ENCODE results near the gene FRRS1L.

Gene FRRS1L
- total RNA-seq: 0 to 0.10 (median 0) reads per million in 9 experiments

GRCh38 chr9:109166771-109167601 lies at the start of gene FRRS1L:
Gene FRRS1L (minus strand): TSS chr9:109167249. CDS start chr9:109167138, 111 bp downstream.
- DNase-seq (no peak), ATAC-seq (replicated peaks) (no peak)
- Mint-ChIP-seq H3K27me3 (peaks cover 67 to 88% of the 10 kb centered on the region in 2 donors), H3K4me1 (ENCODE audit: low read depth in 2 of 2) (peaks cover 0 to 3% of the 10 kb centered on the region in 2 donors), H3K4me3 (peak within 1 kb of the TSS in 1 of 2 donors; percentile 41), H3K27ac (no peak within 1 kb of the TSS), H3K36me3 (ENCODE audit: insufficient read depth) (no peaks in the 10 kb centered on the region), H3K9me3 (no peaks in the 10 kb centered on the region)

- no peak overlapping the region for H3K4me3 Mint-ChIP-seq
- H3K36me3 Mint-ChIP-seq (ENCODE audit: insufficient read depth): no peaks in the 10 kb centered on the region
- H3K4me1 Mint-ChIP-seq (ENCODE audit: low read depth in 2 of 2): no peaks in the 10 kb centered on the region
- ATAC-seq (replicated peaks) (no peak), DNase-seq (no peak)
- H3K27ac Mint-ChIP-seq: no peak overlapping the region
- H3K27me3 Mint-ChIP-seq: peaks cover 28 to 31% of the 10 kb centered on the region in 2 donors
- no peaks in the 10 kb centered on the region for H3K9me3 Mint-ChIP-seq
These were observed 47.4 kb upstream of the FRRS1L start for GRCh38 chr9:109214414-109214813.

DNA sequence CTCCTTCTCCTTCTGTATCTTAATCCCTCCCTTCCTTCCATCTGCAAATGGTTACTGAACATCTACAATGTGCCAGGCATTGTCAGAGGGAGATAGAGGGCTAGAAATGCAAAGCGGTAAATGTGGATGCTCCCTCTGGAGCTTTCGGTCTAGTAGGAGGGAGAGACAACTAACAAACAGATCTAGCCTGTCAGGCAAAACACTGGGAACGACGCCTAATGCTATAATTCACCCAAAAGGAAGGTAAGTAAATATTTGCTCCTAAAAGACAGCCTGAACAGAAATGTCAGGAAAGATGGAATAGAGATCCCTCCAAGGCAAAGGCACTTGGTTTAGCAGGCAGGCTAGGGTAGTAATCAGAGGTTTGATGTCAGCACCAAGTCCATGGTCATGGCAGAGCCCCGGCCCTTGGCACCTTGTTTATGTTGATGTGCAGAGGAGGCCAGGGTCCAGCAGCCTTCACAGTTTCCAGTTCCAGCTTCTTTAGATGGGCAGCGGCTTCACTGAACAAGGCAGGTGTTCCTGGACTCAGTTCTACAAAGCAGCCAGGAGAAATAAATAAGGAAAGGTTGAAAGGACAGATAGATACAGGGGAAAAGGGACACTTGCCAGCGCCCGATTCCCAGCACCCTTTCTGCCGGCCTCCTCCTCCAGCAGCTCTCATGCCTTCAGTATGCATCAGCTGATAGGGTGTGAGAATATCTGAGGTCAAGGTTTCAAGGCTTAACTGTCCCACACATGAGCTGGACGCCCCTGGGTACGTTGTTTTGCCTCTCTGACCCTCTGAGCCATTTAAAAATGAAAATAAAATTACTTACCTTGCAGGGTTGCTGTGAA lies 46.5 kb upstream of the FRRS1L start:
- Mint-ChIP-seq H3K4me3 (no peak overlapping the region), H3K9me3 (no peaks in the 10 kb centered on the region), H3K27ac (no peak overlapping the region), H3K36me3 (ENCODE audit: insufficient read depth) (no peaks in the 10 kb centered on the region), H3K4me1 (ENCODE audit: low read depth in 2 of 2) (no peaks in the 10 kb centered on the region), H3K27me3 (peaks cover 26 to 32% of the 10 kb centered on the region in 2 donors)
- DNase-seq (no peak), ATAC-seq (replicated peaks) (no peak)

DNA sequence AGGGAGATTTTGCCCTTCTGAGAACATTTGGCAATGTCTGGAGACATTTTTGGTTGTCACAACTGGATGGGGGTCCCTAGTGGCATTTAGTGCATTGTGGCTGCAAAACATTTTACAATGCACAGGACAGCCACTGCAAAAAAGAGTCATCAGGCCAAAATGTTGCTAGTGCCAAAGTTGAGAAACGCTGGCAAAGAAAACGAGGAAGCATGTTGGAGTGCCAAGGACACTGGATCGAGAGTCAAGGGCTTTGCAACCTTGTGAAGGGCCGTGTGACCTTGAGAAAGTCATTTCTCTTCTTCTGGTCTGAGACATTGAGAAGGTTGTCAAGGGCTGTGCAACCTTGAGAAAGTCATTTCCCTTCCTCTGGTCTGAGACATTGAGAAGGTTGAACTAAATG lies 45.7 kb upstream of the FRRS1L start:
- H3K27me3 Mint-ChIP-seq: peaks cover 24 to 29% of the 10 kb centered on the region in 2 donors
- H3K9me3 Mint-ChIP-seq: no peaks in the 10 kb centered on the region
- H3K36me3 Mint-ChIP-seq (ENCODE audit: insufficient read depth): no peaks in the 10 kb centered on the region
- DNase-seq (no peak), ATAC-seq (replicated peaks) (no peak)
- H3K27ac Mint-ChIP-seq: no peak overlapping the region
- no peak overlapping the region for H3K4me3 Mint-ChIP-seq
- H3K4me1 Mint-ChIP-seq (ENCODE audit: low read depth in 2 of 2): no peaks in the 10 kb centered on the region

DNA sequence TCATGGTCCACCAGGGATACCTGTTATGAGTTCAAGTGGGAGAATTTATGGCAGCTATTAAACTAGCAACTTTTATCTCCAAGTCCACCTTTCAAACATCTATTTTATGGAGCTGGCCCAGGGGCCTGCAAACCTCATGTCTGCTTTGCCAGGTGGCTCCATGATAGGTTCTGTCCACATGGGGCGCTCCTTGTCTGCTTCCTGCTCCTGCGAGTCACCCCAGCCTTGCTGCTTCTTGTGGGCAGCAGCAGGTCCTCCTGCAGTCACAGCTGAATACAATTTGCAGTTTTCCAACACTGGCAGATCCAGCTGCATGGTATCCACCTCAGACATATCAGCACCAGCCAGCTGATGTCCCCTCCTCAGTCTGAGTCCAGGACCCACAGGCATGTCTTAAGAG lies 39.6 kb upstream of the FRRS1L start:
- H3K4me1 Mint-ChIP-seq (ENCODE audit: low read depth in 2 of 2): no peaks in the 10 kb centered on the region
- no peak overlapping the region for H3K27ac Mint-ChIP-seq
- no peak for ATAC-seq (replicated peaks)
- DNase-seq: no peak
- peaks cover 3% of the 10 kb centered on the region for H3K36me3 Mint-ChIP-seq (ENCODE audit: insufficient read depth)
- H3K4me3 Mint-ChIP-seq: no peak overlapping the region
- no peaks in the 10 kb centered on the region for H3K9me3 Mint-ChIP-seq
- peaks cover 27 to 29% of the 10 kb centered on the region in 2 donors for H3K27me3 Mint-ChIP-seq

GRCh38 chr9:109205526-109205925 lies 38.5 kb upstream of the FRRS1L start:
- H3K36me3 Mint-ChIP-seq (ENCODE audit: insufficient read depth): peaks cover 3% of the 10 kb centered on the region
- no peak overlapping the region for H3K27ac Mint-ChIP-seq
- H3K4me1 Mint-ChIP-seq (ENCODE audit: low read depth in 2 of 2): no peaks in the 10 kb centered on the region
- H3K27me3 Mint-ChIP-seq: peaks cover 28 to 34% of the 10 kb centered on the region in 2 donors
- ATAC-seq (replicated peaks): no peak
- H3K9me3 Mint-ChIP-seq: no peaks in the 10 kb centered on the region
- H3K4me3 Mint-ChIP-seq: no peak overlapping the region
- DNase-seq: no peak

DNA sequence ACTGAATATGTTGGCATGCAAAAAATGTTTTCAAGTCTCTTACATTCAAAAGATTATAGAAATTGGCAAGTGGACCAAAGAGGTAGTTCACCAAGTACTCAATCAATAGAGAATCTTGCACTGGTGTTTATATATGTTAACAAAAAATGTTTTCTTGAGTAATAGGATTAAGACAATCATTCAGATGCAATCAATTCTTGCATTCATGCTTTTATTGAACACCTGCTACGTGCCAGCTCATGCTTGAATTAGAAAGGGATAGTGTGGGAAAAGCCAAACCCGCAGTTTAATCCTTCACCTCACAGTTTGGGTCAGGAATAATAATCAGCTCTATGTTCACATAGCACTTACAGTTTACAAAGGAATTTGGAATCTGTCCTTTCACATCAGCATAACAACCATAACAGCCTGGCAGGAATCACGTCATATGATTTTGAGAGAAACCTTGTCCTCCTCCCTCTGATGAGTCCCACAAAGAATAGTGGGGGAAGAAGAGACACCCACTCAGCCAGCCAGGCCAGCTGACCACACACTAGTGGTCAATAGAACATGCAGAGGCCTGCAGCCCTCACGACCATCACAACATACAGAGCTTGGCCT lies 36.8 kb upstream of the FRRS1L start:
- ATAC-seq (replicated peaks) (no peak), DNase-seq (no peak)
- Mint-ChIP-seq H3K9me3 (no peaks in the 10 kb centered on the region), H3K4me3 (no peak overlapping the region), H3K27me3 (peaks cover 28 to 38% of the 10 kb centered on the region in 2 donors), H3K36me3 (ENCODE audit: insufficient read depth) (peaks cover 3% of the 10 kb centered on the region), H3K27ac (no peak overlapping the region), H3K4me1 (ENCODE audit: low read depth in 2 of 2) (no peaks in the 10 kb centered on the region)

- no peaks in the 10 kb centered on the region for H3K4me1 Mint-ChIP-seq (ENCODE audit: low read depth in 2 of 2)
- H3K36me3 Mint-ChIP-seq (ENCODE audit: insufficient read depth): no peaks in the 10 kb centered on the region
- H3K27ac Mint-ChIP-seq: no peak overlapping the region
- DNase-seq: no peak
- peaks cover 16 to 21% of the 10 kb centered on the region in 2 donors for H3K27me3 Mint-ChIP-seq
- H3K9me3 Mint-ChIP-seq: no peaks in the 10 kb centered on the region
- no peak overlapping the region for H3K4me3 Mint-ChIP-seq
- ATAC-seq (replicated peaks): no peak
These were observed 32.6 kb upstream of the FRRS1L start for GRCh38 chr9:109199676-109200075.

DNA sequence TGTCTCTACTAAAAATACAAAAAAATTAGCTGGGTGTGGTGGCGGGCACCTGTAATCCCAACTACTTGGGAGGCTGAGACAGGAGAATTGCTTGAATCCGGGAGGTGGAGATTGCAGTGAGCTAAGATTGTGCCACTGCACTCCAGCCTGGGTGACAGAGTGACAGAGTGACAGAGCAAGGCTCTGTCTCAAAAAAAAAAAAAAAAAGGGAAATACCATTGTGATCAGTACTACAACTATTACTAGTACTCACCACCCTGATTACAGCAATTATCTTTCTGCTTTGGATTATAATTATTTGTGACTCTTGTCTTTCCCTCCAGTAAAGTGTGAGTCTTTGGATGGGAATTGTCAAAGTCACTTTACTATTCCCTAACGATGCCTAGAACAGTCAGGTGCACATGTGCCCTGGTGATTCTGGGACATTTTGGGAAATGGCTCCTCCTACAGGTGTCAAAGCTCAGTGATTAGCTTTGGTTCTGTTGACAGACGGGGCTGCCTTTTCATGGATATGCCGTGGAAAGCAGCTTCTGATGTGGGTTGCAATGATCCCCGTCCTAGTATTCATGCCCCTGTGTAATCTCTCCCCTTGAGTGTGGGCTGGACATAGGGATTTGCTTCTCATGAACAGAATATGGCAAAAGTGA lies 31.8 kb upstream of the FRRS1L start:
- no peaks in the 10 kb centered on the region for H3K36me3 Mint-ChIP-seq (ENCODE audit: insufficient read depth)
- H3K27me3 Mint-ChIP-seq: peaks cover 16 to 21% of the 10 kb centered on the region in 2 donors
- H3K9me3 Mint-ChIP-seq: no peaks in the 10 kb centered on the region
- ATAC-seq (replicated peaks) (no peak), DNase-seq (no peak)
- H3K4me3 Mint-ChIP-seq: no peak overlapping the region
- H3K27ac Mint-ChIP-seq: no peak overlapping the region
- no peaks in the 10 kb centered on the region for H3K4me1 Mint-ChIP-seq (ENCODE audit: low read depth in 2 of 2)

DNA sequence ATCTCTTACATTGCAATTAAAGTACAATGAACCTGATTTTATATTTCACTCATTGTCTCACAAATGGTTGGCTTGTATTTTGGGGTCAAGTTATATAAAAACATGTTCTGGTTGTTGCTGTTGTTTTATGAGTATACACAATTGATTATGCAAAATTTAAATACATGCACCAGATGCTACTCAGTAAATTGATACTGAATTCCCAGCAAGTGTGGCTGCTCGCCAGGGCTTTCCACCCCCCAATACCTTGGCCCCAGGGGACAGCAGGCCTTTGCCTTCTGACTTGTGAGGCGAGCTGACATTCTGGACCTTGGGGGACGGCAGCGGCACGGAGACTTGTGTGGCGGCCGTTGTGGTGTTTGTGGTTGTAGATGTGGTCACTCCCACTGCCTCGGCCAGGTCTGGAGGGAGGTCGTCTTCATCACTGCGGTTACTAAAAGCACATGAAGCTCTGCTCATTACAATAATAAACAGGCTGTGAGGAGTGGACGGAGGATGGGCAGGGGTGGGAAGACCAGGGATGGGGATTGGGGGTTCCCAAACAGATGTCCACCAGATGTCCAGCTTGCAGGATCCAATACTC lies 27.0 kb upstream of the FRRS1L start:
- ATAC-seq (replicated peaks) (no peak), DNase-seq (no peak)
- no peak overlapping the region for H3K4me3 Mint-ChIP-seq
- H3K27me3 Mint-ChIP-seq: peaks cover 0 to 28% of the 10 kb centered on the region in 2 donors
- H3K36me3 Mint-ChIP-seq (ENCODE audit: insufficient read depth): no peaks in the 10 kb centered on the region
- no peaks in the 10 kb centered on the region for H3K9me3 Mint-ChIP-seq
- H3K4me1 Mint-ChIP-seq (ENCODE audit: low read depth in 2 of 2): no peaks in the 10 kb centered on the region
- H3K27ac Mint-ChIP-seq: no peak overlapping the region

DNA sequence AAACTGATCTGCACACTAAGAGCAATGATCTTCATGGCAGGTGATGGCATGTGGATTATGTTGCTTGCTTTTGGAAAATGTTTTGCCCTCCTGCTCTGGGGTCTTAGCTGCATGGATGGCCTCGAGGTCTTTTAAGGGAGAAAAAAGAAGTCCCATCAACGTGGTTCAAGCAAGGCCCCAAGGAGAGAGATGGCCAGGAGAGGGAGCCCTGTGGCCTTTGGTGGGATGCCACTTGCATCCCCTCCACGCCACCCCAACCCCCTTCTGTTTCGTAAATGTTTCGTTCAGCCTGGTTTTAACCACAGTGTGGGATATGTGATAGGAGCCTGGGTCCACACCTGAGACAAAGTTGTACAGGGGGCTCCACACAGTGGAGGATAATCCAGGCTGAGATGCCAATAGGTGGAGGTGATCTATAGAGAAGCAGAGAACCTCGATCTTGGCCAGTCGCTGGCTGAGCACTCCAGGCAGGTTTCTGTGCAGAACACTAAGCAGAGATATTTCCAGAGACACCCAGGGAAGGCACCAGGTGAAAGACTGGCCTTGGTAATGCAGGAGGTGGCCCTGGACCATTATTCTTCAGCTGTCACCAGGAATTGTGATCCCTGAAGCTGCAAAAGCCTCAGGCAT lies 25.8 kb upstream of the FRRS1L start:
- peaks cover 0 to 32% of the 10 kb centered on the region in 2 donors for H3K27me3 Mint-ChIP-seq
- no peak for DNase-seq
- H3K4me3 Mint-ChIP-seq: no peak overlapping the region
- ATAC-seq (replicated peaks): no peak
- H3K36me3 Mint-ChIP-seq (ENCODE audit: insufficient read depth): no peaks in the 10 kb centered on the region
- H3K27ac Mint-ChIP-seq: no peak overlapping the region
- no peaks in the 10 kb centered on the region for H3K9me3 Mint-ChIP-seq
- no peaks in the 10 kb centered on the region for H3K4me1 Mint-ChIP-seq (ENCODE audit: low read depth in 2 of 2)

DNA sequence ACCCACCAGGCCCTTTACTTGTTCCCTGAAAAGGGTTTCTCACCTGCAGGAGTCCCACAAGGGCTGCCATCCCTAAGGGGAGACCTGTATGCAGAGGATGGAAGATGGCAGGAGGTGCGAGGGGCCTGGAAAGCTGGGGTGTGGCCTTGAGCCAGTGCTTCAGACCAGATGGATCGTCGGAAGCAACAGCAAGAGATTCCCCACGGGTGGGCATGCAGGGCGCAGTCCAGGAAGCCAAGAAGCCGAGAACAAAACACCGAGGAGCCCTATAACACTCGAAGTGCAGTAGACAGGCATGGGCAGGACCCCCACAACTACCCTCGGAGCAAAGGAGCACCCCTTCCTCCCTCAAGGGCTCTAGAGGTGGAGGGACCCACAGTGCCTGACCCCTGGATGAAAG lies 24.7 kb upstream of the FRRS1L start:
- H3K36me3 Mint-ChIP-seq (ENCODE audit: insufficient read depth): no peaks in the 10 kb centered on the region
- H3K4me1 Mint-ChIP-seq (ENCODE audit: low read depth in 2 of 2): no peaks in the 10 kb centered on the region
- H3K4me3 Mint-ChIP-seq: no peak overlapping the region
- ATAC-seq (replicated peaks): no peak
- H3K27me3 Mint-ChIP-seq: peaks cover 0 to 32% of the 10 kb centered on the region in 2 donors
- no peaks in the 10 kb centered on the region for H3K9me3 Mint-ChIP-seq
- H3K27ac Mint-ChIP-seq: no peak overlapping the region
- DNase-seq: no peak
